Type B pancreatic cell (in vitro differentiated cells): ENCODE results near the gene RPL13. TPM values are rescaled to one million over a fixed set of nuclear protein-coding genes. Genes with fewer than 3 reads are reported as not detected.

Source experiments
- DNase-seq: peaks from one replicate; pipeline ENCODE4 v3.0.0; 2021; ENCODE audit warnings: mixed read lengths; ENCODE audit not compliant: unreplicated experiment; ENCODE audit errors: extremely low spot score
- H3K27ac Mint-ChIP-seq: 2 replicates; pipeline ENCODE4 v1.8.0; 2021; ENCODE audit warnings: mild to moderate bottlenecking, mixed read lengths
- H3K27me3 Mint-ChIP-seq: 2 replicates; pipeline ENCODE4 v1.8.0; 2021; ENCODE audit warnings: mixed read lengths
- H3K36me3 Mint-ChIP-seq: 2 replicates; pipeline ENCODE4 v1.8.0; 2021; ENCODE audit warnings: mixed read lengths
- H3K4me1 Mint-ChIP-seq: one replicate; pipeline ENCODE4 v1.8.0; 2021; ENCODE audit warnings: mixed read lengths; ENCODE audit not compliant: unreplicated experiment
- H3K4me3 Mint-ChIP-seq: 2 replicates; pipeline ENCODE4 v1.8.0; 2021; ENCODE audit warnings: mild to moderate bottlenecking, mixed read lengths
- H3K9me3 Mint-ChIP-seq: 2 replicates; pipeline ENCODE4 v1.8.0; 2021; ENCODE audit warnings: mixed read lengths
- total RNA-seq: library from RNA; stranded (reverse); gene quantifications from 2 replicates; pipeline ENCODE4 v1.2.1, GENCODE V29; 2021; ENCODE audit warnings: low replicate concordance
- TF ChIP-seq, protein P1 (sequence below): fragments of 200-600 bp; sonication (generic); conservative IDR thresholded peaks from 2 replicates; pipeline ENCODE4 v1.5.0; 2021; ENCODE audit warnings: antibody characterized with exemption, mild to moderate bottlenecking

RPL13 gene
- total RNA-seq, 1 donor from 2014 or later: 2,557 TPM

DNA sequence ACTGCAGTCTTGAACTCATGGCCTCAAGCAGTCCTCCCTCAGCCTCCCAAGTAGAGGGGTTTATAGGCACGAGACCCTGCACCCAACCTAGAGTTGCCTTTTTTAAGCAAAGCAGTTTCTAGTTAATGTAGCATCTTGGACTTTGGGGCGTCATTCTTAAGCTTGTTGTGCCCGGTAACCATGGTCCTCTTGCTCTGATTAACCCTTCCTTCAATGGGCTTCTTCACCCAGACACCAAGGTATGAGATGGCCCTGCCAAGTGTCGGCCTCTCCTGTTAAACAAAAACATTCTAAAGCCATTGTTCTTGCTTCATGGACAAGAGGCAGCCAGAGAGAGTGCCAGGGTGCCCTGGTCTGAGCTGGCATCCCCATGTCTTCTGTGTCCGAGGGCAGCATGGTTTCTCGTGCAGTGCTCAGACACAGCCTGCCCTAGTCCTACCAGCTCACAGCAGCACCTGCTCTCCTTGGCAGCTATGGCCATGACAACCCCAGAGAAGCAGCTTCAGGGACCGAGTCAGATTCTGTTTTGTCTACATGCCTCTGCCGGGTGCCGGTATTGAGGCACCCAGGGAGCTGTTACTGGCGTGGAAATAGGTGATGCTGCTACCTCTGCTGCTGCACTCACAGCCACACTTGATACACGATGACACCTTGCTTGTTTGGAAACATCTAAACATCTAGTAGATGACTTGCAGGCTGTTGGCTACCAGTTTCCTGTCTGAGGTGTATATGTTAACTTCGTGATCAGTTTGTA, 3.3 kb downstream of the RPL13 start:
- Mint-ChIP-seq H3K4me3 (peak overlapping the region; percentile 61), H3K36me3 (peaks cover 27% of the 10 kb centered on the region), H3K9me3 (no peaks in the 10 kb centered on the region), H3K4me1 (peaks cover 30% of the 10 kb centered on the region), H3K27ac (peak overlapping the region; percentile 96), H3K27me3 (no peaks in the 10 kb centered on the region)
- TF ChIP-seq, protein P1, sequence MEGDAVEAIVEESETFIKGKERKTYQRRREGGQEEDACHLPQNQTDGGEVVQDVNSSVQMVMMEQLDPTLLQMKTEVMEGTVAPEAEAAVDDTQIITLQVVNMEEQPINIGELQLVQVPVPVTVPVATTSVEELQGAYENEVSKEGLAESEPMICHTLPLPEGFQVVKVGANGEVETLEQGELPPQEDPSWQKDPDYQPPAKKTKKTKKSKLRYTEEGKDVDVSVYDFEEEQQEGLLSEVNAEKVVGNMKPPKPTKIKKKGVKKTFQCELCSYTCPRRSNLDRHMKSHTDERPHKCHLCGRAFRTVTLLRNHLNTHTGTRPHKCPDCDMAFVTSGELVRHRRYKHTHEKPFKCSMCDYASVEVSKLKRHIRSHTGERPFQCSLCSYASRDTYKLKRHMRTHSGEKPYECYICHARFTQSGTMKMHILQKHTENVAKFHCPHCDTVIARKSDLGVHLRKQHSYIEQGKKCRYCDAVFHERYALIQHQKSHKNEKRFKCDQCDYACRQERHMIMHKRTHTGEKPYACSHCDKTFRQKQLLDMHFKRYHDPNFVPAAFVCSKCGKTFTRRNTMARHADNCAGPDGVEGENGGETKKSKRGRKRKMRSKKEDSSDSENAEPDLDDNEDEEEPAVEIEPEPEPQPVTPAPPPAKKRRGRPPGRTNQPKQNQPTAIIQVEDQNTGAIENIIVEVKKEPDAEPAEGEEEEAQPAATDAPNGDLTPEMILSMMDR: no peak
- DNase-seq: no peak

DNA sequence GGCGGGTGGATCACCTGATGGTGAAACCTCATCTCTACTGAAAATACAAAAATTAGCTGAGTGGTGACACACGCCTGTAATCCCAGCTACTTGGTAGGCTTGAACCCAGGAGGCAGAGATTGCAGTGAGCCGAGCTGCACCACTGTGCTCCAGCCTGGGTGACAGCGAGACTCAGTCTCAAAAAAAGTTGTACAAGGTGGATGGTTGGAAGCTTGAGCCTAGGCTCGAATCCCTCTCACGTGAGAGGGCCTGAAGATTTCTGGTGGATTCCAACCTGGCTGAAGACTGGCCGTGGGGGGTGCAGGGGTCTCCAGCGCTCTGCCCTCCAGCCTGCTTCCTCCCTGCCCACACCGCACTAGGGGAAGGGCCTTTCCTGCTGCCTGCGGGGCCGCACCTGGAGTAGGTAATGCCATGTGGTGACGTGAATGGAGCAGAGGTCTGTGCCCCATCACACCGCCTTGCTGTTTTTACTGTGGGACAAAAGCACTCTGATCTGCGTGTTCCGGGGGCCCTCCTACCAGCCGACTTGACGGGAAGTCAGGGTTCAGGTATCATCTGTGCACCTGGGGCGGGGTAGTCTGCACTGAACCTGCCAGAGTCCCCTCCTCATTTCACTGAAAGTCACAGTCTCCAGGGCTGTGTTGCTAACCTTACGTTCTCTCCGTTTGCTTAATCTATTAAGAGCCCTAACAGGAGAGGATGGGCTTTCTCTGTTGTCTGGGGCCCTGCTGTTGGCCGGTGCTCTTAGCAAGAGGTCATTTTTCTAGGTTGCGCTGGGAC, 4.2 kb downstream of the RPL13 start:
- TF ChIP-seq, protein P1: no peak
- peaks cover 30% of the 10 kb centered on the region for H3K4me1 Mint-ChIP-seq
- H3K27me3 Mint-ChIP-seq: no peaks in the 10 kb centered on the region
- H3K36me3 Mint-ChIP-seq: peaks cover 27% of the 10 kb centered on the region
- no peaks in the 10 kb centered on the region for H3K9me3 Mint-ChIP-seq
- DNase-seq: no peak
- peak overlapping the region; percentile 96 for H3K27ac Mint-ChIP-seq
- H3K4me3 Mint-ChIP-seq: peak overlapping the region; percentile 81

- peak overlapping the region; percentile 81 for H3K4me3 Mint-ChIP-seq
- peaks cover 30% of the 10 kb centered on the region for H3K4me1 Mint-ChIP-seq
These were observed 4.7 kb downstream of the RPL13 start for GRCh38 chr16:89565256-89565505.

GRCh38 chr16:89565506-89566372, 5.3 kb downstream of the RPL13 start:
- Mint-ChIP-seq H3K4me1 (peaks cover 30% of the 10 kb centered on the region), H3K27ac (peak overlapping the region; percentile 96), H3K27me3 (no peaks in the 10 kb centered on the region), H3K9me3 (no peaks in the 10 kb centered on the region), H3K36me3 (peaks cover 27% of the 10 kb centered on the region), H3K4me3 (peak overlapping the region; percentile 81)
- TF ChIP-seq, protein P1: peak; percentile 80
- no peak for DNase-seq

More at GRCh38 chr16:89565256-89565505, 4.7 kb downstream of the RPL13 start:
- TF ChIP-seq, protein P1: no peak
- H3K27me3 Mint-ChIP-seq: no peaks in the 10 kb centered on the region
- H3K9me3 Mint-ChIP-seq: no peaks in the 10 kb centered on the region
- no peak for DNase-seq
- peaks cover 27% of the 10 kb centered on the region for H3K36me3 Mint-ChIP-seq
- H3K27ac Mint-ChIP-seq: peak overlapping the region; percentile 96
